HG03460 (cell line): ENCODE data around the gene STK25.
"Not testable (repeated sequence)": the region's sequence is repeated elsewhere in the genome, so short reads cannot be mapped to it uniquely, and the experiment has no call there.

Source experiments
- ATAC-seq: cut with Tn5 transposase; IDR thresholded peaks from one replicate; pipeline ENCODE4 v1.9.1; 2021; ENCODE audit not compliant: unreplicated experiment

Gene STK25

DNA sequence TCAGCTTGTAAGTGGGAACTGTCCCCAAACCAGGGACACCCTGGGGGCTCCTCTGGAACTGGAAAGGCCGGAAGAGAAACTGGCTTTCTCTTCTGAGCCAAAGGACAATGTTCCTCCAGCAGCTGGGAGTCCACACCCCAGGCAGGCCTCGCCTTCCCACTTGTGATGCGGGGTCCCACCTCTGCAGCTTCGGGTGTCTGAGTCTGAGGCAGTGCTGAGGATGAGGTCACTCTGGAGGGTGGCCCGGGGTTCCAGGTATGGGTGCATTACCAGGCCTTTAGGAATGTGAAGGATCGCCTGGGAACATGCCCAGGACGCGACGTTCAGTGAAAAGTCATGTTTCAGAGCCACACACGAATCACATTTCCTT, 32.0 kb upstream of the STK25 start:
- no peak for ATAC-seq

DNA sequence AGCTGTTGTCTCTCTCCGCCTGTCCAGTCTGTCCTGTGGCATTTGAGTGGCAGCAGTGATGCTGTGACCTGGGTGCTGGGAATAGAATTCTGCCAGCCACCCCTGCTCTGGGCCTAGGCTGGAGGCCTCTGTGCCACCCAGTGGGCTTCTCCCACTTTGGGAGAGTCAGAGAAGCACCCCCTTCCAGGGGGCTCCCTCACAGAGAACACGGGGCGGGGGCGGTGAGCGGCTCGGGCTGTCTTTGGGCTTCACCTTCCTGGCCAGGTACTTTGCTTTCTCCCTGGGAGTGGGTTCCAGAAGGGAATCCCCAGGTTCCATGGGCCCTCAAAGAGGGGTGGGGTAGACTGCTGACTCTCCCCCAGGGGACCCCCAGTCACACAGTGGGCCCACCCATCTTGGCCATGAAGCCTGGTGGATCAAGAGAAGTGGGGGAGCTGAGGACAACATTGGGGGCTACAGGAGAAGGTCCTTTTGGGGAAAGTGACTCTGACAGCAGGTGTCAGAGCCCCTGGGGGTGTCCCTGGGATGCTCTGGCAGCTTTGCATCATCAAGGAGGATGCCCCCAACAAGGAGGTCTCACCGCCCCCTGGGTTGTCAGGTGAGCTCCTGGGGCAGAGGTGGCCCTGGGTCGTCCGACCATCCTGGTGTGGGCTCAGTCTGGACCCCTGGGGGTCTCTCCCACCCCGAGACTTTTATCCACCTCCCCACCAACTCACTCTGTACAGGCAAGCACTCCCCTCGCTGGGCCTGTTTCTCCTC, 31.4 kb upstream of the STK25 start:
- ATAC-seq, result no peak

DNA sequence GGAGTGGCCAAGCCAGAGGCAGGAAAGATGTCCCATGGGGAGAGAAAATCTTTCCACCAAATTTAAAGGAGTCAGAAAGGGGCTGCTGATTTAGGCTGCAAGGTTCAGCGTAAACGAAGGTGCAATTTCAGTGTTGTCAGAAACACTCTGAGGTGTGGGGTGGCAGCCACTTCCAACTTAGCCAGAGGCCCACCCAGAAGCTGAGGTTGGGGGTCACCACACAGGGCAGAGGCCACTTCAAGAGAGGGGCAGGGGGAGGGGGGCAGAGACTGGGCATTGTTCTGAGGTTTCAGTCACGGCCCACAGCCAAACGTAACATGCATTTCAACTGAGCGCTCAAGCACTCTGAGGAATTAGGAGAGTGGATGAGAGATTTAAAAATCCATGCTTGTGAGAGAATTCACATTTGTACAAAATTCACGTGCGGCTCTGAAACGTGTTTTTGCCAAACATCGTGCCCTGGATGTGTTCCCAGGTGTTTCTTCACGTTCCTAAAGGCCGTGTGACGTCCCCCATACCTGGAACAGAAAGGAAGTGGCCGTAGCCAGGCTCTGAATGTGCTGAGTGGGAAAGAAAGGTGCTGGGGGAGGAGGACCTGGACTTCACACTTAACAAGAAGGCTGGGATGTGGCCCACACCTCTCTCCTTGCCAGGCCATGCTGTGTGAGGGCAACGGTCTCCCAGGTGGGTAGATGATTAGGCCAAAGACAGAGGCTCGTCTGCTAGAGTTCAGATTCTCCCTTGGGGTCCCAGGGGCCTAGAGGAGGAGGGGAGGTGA, 30.6 kb upstream of the STK25 start:
- no peak for ATAC-seq

DNA sequence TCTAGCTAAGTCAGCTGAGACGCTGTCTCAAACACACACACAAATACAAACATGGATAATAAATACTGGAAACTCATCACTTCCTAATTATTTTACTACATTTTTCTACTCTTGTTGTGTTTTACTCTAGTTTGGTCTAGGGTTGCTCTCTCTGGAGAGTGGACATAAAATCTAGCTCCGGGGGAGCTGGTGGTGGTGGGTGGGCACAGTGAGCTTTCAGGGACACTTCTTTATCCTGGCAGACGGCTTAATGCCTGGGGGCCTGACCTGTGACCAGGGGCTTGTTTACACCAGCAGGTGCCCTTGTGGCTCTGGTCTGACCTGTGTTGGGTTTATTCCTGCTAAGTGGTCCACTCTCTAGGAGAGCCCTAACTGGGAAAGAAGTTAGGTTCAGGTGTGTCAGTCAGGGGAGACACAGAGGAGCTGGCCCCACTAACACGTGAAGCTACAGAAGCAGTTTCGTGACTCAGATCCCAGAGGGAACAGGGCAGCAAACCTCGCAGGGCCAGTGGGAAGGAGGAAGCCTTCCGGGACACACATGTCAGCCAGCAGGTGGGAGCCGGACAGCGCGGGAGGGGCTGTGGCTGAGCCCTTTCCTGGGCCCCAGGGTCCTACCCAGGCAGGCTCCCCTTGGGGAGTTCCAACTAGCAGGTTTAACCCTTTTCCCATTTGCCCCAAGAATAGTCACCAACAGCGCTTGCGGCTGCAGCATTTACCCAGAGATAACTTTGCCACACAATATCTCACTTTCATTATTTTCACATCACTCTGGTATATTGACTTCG, 27.7 kb upstream of the STK25 start:
- ATAC-seq, result no peak

DNA sequence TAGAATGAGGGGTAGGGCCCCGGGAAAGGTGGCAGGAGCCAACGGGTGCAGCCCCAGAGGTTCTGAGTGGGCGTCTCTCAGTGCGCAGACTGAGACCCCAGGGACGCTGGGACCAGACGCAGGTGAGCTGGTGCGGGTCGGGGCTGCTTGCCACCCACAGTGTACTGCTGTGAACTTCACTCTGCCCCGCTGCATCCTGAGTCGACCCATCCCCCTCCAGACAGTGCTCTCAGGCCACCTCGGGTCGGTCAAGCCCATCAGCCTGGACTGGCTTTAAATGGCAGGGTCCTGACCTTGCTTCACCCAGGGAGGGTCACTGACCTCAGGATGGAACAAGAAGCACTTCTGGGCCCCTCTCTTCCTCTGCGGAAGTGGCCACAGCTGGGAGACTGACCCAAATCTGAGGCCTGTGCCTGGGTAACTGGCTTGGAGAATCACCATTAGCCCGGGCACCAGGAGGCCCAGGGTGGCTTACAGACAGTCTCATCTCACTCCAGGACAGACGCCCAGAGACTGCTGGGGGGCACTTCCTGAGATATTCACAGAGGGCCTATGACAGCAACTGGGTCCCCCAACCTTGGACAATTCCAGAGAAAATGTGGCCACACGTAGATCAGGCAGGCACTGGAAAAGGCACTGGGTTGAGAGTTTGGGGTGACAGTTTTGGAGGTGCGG, 26.5 kb upstream of the STK25 start:
- ATAC-seq, result no peak

DNA sequence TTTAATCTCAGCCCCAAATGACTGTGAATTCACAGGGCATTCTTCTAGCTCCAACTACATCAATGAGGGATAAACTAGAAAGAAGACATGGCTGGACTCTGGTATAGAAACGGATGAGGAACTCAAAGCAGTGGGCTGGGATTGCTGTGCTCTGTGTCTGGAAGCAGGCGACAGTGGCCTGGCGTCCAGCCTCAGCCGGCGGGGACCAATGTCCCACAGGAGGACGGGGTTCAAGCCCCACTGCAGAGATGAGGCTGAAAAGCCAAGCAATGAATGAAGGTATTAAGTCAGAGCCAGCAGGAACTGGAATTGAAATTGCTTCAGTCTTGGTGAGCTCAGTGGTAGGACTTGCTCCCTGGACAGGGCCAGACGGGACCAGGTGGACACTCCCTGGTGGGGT, 25.9 kb upstream of the STK25 start:
- no peak for ATAC-seq

DNA sequence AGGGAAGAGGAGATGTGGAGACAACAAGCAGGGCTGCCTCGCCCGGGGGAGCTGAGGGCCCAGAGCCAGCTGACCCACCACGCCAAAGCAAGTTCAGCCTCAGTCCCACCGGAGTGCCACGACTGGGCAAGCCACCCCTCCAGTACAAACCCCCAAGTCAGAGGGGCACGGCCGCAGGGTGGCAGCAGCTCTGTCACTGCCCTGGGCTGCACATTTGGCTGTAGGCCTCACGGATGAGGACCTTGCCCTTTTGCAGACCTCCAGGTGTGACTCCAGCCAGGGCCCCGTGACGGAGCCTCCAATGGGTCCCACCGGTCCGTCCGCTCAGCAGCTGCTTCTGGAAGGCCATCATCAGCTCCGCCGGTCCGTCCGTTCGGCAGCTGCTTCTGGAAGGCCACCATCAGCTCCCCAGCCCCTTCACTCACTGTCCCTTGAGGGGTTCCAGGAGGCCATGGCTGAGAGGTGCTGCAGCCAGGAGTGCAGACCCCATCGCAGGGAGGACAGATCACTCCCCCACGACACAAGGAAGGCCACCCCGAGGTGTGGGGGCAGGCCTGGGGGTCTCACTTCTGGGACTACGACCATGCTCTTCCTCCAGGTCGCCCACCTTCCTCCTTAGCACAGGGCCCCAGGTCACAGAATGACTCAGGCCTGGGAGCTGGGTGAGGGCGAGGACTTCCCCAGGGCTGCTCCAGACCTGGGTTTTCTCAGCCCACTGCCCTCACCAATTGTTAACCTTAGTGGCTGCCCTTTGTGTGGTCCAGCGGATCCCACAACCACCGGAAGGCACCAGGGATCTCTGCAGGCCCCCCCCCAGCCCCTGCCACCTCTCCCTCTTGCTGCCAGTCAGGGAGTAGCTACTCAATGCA, 24.6 kb upstream of the STK25 start:
- no peak for ATAC-seq

DNA sequence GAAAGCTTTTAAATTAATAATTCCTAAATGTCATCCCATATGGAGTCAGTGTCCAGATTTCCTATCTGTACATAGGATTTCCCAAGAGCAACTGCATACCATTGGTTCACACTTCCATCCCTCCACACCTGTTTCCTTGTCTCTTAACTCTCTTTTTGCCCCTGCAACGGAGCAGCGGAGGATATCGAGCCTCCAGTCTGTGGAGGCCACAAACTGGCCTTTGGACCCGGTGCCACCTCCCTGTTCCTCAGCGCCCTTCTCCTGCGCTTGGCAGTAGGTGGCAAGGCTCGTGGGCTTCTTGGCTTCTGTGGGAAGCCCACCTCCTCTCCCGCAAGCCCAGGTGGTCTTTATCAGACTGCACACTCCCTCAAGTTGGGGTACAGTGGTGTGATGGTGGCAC, 23.8 kb upstream of the STK25 start:
- ATAC-seq, result no peak

DNA sequence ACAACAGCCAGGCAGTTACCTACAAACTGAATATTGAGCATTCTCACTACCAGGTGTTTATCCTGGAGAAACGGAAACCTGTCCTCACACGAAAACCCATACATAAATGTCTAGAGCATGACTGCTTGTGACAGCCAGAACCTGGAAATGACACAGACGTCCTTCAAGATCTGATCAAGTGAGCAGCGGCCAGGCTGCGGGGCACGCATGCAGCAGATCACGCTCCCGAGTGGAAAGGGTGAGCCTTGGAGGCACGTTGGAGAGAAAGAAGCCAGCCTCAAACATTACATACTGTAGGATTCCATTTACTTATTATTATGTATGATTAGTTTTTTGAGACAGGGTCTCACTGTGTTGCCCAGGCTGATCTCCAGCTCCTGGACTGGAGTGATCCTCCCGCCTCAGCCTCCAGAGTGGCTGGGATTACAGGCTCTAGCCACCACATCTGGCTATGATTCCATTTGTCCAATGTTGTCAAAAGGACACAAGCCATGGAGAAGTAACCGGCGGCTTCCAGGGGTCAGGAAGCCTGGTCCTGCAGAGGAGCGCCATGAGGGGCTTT, 22.9 kb upstream of the STK25 start:
- ATAC-seq, result no peak

DNA sequence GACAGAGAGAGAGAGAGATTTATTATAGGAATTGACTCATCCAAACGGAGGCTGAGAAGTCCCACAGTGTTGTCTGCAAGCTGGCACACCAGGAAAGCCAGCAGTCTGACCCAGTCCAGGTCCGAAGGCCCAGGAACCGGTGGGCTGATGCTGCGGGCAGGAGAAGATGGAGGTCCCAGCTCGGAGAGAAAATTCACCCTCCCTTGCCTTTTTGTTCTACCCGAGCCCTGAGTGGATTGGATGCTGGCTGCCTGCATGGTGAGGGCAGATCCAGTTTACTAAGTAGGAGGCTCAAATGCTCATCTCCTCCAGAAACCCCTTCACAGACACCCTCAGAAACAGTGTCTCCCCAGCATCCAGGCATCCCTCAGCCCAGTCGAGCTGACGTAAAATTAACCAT, 22.2 kb upstream of the STK25 start:
- ATAC-seq, result no peak

DNA sequence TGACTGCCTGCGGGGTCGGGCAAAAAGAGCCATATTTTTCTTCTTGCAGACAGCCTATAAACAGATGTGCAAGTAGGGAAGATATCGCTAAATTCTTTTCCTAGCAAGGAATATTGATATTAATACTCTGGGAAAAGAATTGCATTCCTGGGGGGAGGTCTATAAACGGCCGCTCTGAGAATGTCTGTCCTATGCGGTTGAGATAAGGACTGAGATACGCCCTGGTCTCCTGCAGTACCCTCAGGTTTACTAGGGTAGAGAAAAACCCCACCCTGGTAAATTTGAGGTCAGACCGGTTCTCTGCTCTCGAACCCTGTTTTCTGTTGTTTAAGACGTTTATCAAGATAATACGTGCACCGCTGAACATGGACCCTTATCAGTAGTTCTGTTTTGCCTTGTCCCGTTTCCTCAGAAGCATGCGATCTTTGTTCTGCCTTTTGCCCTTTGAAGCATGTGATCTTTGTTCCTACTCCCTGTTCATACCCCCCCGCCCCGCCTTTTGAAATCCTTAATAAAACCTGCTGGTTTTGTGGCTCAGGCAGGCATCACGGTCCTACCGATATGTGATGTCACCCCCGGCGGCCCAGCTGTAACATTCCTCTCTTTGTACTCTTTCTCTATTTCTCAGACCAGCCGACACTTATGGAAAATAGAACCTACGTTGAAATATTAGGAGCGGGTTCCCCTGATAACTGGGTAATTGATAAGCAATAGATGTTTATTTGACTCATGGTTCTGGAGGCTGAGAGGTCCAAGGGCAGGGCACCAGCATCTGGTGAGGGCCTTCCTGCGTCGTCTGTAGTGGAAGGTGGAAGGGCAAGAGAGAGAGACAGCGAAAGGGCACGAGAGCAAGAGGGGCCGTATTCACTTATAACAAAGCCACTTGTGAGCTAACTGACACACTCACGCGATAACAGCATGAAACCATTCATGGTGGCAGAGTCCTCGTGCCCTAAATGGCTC, 17.7 kb upstream of the STK25 start:
- not testable (repeated sequence) for ATAC-seq

DNA sequence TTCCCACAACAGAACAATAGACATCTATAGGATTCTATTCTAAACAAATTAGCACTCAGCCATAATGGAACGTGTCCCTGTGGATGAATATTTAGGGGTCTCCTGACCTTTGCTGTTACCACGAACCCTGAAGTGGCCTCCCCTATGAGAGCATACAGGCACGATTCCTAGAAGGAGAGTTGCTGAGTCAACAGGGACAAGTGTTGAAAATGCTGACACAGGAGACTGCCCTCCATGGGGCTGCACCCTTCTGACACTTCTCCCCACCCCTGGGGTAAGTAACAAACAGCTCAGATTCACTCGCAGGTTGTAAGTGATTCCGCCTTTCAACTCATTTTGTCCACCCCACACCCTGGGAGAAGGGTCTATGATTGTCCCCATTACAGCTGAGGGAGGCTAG, 14.1 kb upstream of the STK25 start:
- ATAC-seq, result no peak

DNA sequence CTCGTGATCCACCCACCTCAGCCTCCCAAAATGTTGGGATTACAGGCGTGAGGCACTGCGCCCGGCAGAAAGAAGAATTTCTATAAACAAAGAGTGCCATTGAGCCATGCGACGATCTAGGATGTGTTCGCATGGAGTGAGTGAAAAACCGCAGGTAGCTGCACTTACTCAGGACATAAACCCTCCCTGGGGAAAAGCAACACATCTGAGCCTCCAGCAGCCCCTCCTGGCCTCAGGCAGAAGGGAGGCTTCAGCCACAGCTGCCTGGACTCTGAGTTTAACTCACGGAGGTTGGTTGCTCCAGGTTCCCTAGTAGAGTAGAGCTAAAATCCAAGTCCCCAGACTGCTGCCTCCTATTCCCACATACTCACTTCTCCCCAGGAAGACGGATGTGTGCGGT, 11.3 kb upstream of the STK25 start:
- ATAC-seq, result no peak

DNA sequence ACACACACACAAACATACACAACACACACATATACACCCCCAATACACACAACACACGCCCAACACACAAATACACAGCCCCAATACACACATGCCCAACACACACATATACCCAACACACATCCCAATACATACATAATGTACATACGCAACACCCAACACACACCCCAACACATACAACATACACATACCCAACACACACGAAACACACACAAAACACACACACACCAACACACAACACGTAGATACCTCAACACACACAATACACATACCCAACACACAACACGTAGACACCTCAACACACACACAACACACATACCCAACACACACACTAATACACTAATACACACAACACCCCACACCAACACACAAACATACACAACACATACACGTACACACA, 8.9 kb upstream of the STK25 start:
- ATAC-seq, result no peak

DNA sequence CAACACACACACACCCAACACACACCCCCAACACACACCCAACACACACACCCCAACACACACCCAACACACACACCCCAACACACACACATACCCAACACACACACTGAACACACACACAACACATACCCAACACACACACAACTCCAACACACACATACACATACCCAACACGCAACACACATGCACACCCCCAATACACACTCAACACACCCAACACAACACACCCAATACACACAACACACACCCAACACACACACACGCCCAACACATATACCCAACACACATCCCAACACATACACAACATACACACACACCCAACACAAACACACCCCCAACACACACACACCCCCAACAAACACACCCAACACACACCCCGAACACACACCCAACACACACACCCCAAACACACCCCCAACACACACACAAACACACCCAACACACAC, 8.2 kb upstream of the STK25 start:
- ATAC-seq, result no peak

DNA sequence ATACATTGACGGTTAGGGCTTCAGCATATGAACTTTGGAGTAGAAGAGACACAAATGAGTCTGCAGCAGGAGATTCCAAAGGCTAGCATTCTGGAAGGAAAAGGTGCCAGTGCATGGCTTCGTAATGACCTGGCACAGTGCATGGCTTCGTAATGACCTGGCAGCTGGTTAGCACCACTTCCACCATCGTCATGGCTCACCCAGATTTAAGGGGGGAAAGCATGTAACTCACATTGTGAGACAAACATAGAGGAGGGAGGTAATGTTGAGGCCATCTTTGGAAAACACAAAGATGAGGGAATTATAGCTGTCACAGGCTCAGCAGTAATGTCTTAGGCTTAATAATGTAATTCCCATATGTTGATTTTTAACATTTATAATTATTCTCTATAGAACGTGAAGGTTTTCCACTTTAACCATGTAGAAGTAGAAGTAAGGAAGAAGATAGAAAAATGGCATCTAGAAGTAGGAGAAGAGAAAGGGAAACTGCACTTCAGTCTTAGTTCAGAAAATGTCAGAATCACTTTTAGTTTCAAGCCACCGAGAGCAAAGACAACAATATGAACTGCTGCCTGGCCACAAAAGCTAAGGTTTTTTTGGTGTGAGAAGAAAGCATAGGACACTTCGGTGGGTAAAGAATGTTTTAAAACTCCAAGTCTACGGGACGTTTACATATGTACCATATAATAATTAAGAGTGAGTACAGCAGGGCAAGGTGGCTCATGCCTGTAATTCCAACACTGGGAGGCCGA, 6.8 kb upstream of the STK25 start:
- ATAC-seq, result no peak

DNA sequence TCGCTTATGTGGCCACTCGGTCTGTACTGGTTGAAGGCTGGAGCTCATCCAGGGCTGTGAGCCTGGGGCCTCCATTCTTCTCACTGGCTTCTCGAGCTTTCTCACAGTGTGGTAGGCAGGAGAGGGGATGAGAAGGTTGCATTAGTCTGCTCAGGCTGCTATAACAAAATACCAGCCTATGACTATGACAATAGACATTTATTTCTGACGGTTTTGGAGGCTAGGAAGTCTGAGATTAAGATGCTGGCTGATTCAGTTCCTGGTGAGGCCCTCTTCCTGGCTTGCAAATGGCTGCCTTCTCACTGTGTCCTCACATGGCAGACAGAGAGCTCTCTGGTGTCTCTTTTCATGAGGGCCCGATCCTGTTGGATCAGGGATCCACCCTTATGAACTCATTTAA, 6.2 kb upstream of the STK25 start:
- no peak for ATAC-seq

DNA sequence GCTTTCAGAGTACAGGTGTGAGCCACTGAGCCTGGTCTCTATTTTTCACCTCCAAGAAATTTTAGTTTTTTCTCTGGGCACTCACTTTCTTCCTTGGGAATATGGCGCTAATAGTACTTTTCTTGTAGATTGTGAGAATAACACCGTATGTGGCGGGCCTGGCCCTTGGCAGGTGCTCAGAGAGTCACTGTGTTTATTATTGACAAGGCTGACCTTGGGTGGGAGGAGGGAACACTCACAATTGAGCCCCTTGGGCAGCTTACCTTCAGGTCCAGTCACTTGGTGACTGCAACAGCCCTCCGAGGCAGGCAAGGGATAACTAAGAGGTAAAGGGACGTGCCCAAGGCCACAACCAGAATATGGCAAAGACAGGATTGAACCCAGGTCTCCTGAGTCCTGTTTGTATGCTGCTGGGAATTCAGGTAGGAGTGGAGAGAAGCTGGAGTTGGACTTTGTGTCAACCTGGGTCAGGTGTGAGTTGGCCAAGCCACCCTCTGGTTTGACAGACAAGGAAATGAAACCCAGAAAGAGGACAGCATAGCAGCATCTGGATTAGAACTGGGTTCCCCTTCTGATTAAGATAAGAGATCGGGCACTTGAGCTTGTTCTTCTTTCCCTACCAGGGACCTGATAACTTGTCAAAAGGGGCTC, 2.8 kb upstream of the STK25 start:
- no peak for ATAC-seq
